ENCODE results near the gene CLCN6.

CLCN6 gene

DNA sequence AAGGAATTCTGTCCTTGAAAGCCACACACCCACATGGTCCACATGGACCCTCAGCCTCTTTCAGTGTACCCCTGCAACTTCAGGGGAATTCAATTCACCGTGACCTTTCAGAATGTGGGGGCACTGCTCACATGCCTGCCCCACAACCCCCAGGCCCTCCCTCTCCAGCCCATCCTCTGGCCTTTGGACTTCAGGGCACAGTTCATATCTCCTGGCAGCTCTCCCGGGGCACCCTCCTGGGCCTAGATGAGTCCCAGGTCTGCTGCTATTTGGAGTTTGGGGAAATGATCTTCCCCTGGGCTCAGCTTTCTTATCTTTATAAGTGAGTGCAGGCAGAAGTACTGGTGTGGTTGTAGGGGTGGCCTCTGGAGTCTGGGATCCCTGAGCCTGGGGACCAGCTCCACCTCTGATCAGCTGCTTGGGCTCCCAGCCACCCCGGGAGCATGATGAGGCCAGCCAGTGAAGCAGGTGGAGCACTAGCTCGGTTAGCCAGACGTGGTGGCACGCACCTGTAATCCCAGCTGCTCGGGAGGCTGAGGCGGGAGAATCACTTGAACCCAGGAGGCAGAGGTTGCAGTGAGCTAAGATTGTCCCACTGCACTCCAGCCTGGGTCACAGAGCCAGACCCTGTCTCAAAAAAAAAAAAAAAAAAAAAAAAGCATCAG, 28.2 kb upstream of the CLCN6 start:
- no peak overlapping the region for H3K9ac ChIP-seq (ENCODE audit: low read length)
- H3K4me1 ChIP-seq (ENCODE audit: low read length): peaks cover 7% of the 10 kb centered on the region; the same call in 1 of the 2 replicates
- H3K27me3 ChIP-seq (ENCODE audit: low read depth, low read length): no peaks in the 10 kb centered on the region
- H4K20me1 ChIP-seq (ENCODE audit: insufficient read depth, low read length): no peaks in the 10 kb centered on the region
- no peaks in the 10 kb centered on the region for H3K9me3 ChIP-seq (ENCODE audit: insufficient read depth, low read length)
- no peak overlapping the region for H3K4me3 ChIP-seq (ENCODE audit: low read length)
- no peak for TF ChIP-seq EZH2phosphoT487 (IDR thresholded peaks at IDR 0.05; ENCODE audit: low read depth)
- no peak for TF ChIP-seq CTCF (IDR thresholded peaks at IDR 0.05; ENCODE audit: low read depth, low read length)
- H3K27ac ChIP-seq (ENCODE audit: low read length): no peak overlapping the region
- H3K36me3 ChIP-seq (replicated peaks; ENCODE audit: low read depth, low read length): no peaks in the 10 kb centered on the region
- no peaks in the 10 kb centered on the region for H3K79me2 ChIP-seq (ENCODE audit: low read length)
- H3K4me2 ChIP-seq (ENCODE audit: low read length): no peak overlapping the region
- H2AFZ ChIP-seq (ENCODE audit: low read depth, low read length): no peak overlapping the region

DNA sequence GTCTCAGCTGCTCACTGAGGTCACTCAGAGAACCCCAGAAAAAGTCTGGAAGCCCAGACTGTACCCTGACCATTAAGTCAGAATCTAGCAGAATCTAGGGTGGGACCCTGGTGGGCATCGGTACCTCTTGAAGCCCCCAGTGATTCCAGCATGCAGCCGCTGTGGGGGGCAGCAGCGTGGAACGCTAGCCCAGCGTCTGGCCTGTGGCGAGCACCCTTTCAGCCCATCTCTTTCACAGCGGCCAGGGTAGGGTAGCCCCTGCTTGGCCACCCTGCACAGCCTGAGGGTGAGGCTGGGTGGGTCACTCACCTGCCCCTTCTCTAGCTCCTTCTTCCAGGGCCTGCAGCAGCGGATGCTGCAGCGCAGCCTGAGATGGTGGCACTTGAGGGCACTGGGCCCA, 27.7 kb upstream of the CLCN6 start:
- H3K79me2 ChIP-seq (ENCODE audit: low read length): no peaks in the 10 kb centered on the region
- H3K27ac ChIP-seq (ENCODE audit: low read length): no peak overlapping the region
- no peaks in the 10 kb centered on the region for H3K9me3 ChIP-seq (ENCODE audit: insufficient read depth, low read length)
- TF ChIP-seq CTCF (IDR thresholded peaks at IDR 0.05; ENCODE audit: low read depth, low read length) (no peak), EZH2phosphoT487 (IDR thresholded peaks at IDR 0.05; ENCODE audit: low read depth) (no peak)
- H3K4me2 ChIP-seq (ENCODE audit: low read length): no peak overlapping the region
- H3K36me3 ChIP-seq (replicated peaks; ENCODE audit: low read depth, low read length): no peaks in the 10 kb centered on the region
- H2AFZ ChIP-seq (ENCODE audit: low read depth, low read length): no peak overlapping the region
- peaks cover 7% of the 10 kb centered on the region; the same call in 1 of the 2 replicates for H3K4me1 ChIP-seq (ENCODE audit: low read length)
- H4K20me1 ChIP-seq (ENCODE audit: insufficient read depth, low read length): no peaks in the 10 kb centered on the region
- H3K9ac ChIP-seq (ENCODE audit: low read length): no peak overlapping the region
- no peaks in the 10 kb centered on the region for H3K27me3 ChIP-seq (ENCODE audit: low read depth, low read length)
- no peak overlapping the region for H3K4me3 ChIP-seq (ENCODE audit: low read length)

GRCh38 chr1:11778844-11779623, 27.0 kb upstream of the CLCN6 start:
- no peak overlapping the region for H3K27ac ChIP-seq (ENCODE audit: low read length)
- H3K4me2 ChIP-seq (ENCODE audit: low read length): no peak overlapping the region
- no peaks in the 10 kb centered on the region for H3K9me3 ChIP-seq (ENCODE audit: insufficient read depth, low read length)
- H3K27me3 ChIP-seq (ENCODE audit: low read depth, low read length): no peaks in the 10 kb centered on the region
- H2AFZ ChIP-seq (ENCODE audit: low read depth, low read length): no peak overlapping the region
- H4K20me1 ChIP-seq (ENCODE audit: insufficient read depth, low read length): no peaks in the 10 kb centered on the region
- H3K36me3 ChIP-seq (replicated peaks; ENCODE audit: low read depth, low read length): no peaks in the 10 kb centered on the region
- peaks cover 7% of the 10 kb centered on the region; the same call in 1 of the 2 replicates for H3K4me1 ChIP-seq (ENCODE audit: low read length)
- no peak for TF ChIP-seq CTCF (IDR thresholded peaks at IDR 0.05; ENCODE audit: low read depth, low read length)
- TF ChIP-seq EZH2phosphoT487 (IDR thresholded peaks at IDR 0.05; ENCODE audit: low read depth): no peak
- H3K4me3 ChIP-seq (ENCODE audit: low read length): no peak overlapping the region
- no peaks in the 10 kb centered on the region for H3K79me2 ChIP-seq (ENCODE audit: low read length)
- H3K9ac ChIP-seq (ENCODE audit: low read length): no peak overlapping the region

GRCh38 chr1:11779715-11780379, 26.1 kb upstream of the CLCN6 start:
- no peaks in the 10 kb centered on the region for H3K36me3 ChIP-seq (replicated peaks; ENCODE audit: low read depth, low read length)

More at GRCh38 chr1:11779715-11780379, 26.1 kb upstream of the CLCN6 start:
- H3K27ac ChIP-seq (ENCODE audit: low read length): no peak overlapping the region
- H3K9ac ChIP-seq (ENCODE audit: low read length): no peak overlapping the region
- no peaks in the 10 kb centered on the region for H3K9me3 ChIP-seq (ENCODE audit: insufficient read depth, low read length)
- H4K20me1 ChIP-seq (ENCODE audit: insufficient read depth, low read length): no peaks in the 10 kb centered on the region
- no peak for TF ChIP-seq EZH2phosphoT487 (IDR thresholded peaks at IDR 0.05; ENCODE audit: low read depth)
- TF ChIP-seq CTCF (IDR thresholded peaks at IDR 0.05; ENCODE audit: low read depth, low read length): no peak
- H3K79me2 ChIP-seq (ENCODE audit: low read length): no peaks in the 10 kb centered on the region
- H3K4me2 ChIP-seq (ENCODE audit: low read length): no peak overlapping the region
- no peaks in the 10 kb centered on the region for H3K27me3 ChIP-seq (ENCODE audit: low read depth, low read length)
- H3K4me3 ChIP-seq (ENCODE audit: low read length): no peak overlapping the region
- H2AFZ ChIP-seq (ENCODE audit: low read depth, low read length): no peak overlapping the region
- peaks cover 7% of the 10 kb centered on the region; the same call in 1 of the 2 replicates for H3K4me1 ChIP-seq (ENCODE audit: low read length)
